Lower lobe of right lung (tissue), 2 donors: ENCODE data around the gene BHLHE23. TPM values are rescaled to one million over a fixed set of nuclear protein-coding genes. Genes with fewer than 3 reads are reported as not detected.

ENCODE experiments used
- ATAC-seq, 2 donors: fragments of 200-7000 bp; cut with Tn5 transposase; one replicate each; pipeline ENCODE4 v1.9.1; 2020 to 2022; ENCODE audit warnings: mild to moderate bottlenecking in 2 of 2, moderate library complexity in 2 of 2
- DNase-seq: peaks from one replicate; pipeline ENCODE4 v3.0.0-alpha.2; 2020
- H3K27ac ChIP-seq: fragments of 200-600 bp; one replicate; pipeline ENCODE4 v1.8.0; 2022
- H3K27me3 ChIP-seq: fragments of 200-600 bp; one replicate; pipeline ENCODE4 v1.8.0; 2022; ENCODE audit warnings: low read depth
- H3K36me3 ChIP-seq: fragments of 200-600 bp; one replicate; pipeline ENCODE4 v1.8.0; 2022; ENCODE audit warnings: mild to moderate bottlenecking
- H3K4me1 ChIP-seq: fragments of 200-600 bp; one replicate; pipeline ENCODE4 v1.8.0; 2022
- H3K4me3 ChIP-seq: fragments of 200-600 bp; one replicate; pipeline ENCODE4 v1.8.0; 2022; ENCODE audit warnings: mild to moderate bottlenecking
- H3K9me3 ChIP-seq: fragments of 200-600 bp; one replicate; pipeline ENCODE4 v1.8.0; 2022
- CTCF ChIP-seq: fragments of 200-600 bp; IDR thresholded peaks from one replicate; pipeline ENCODE4 v1.8.0; 2022; ENCODE audit warnings: antibody characterized with exemption, mild to moderate bottlenecking
- intact Hi-C: fragments of 100-400 bp; cut with DNase I; formaldehyde crosslinking; loops from one replicate; pipeline ENCODE4 v1.11.0; 2022
- total RNA-seq: library from RNA; stranded (reverse); fragmentation: NEBNext Ultra II Directional; extraction: Animal tissue kit (Norgen Biotek cat#: 25700); gene quantifications from one replicate; pipeline ENCODE4 v1.2.1, GENCODE V29; 2021
- donor health status: DM: no; HTN: yes; CAD: no; lungs with severe emphysema.

Gene BHLHE23
- total RNA-seq, 1 donor from 2014 or later = not detected

- no peak for TF ChIP-seq CTCF
- Histone ChIP-seq H3K36me3 (no peaks in the 10 kb centered on the region), H3K9me3 (no peaks in the 10 kb centered on the region), H3K27ac (no peak overlapping the region), H3K4me3 (no peak overlapping the region), H3K4me1 (peaks cover 7% of the 10 kb centered on the region), H3K27me3 (peaks cover 44% of the 10 kb centered on the region)
- ATAC-seq (no peak), DNase-seq (no peak)
- intact Hi-C loops = no loop called here
These were observed 36.8 kb downstream of the BHLHE23 start for GRCh38 chr20:62969939-62970306.

GRCh38 chr20:62969179-62969760, 37.5 kb downstream of the BHLHE23 start:
- intact Hi-C loops = no loop called here
- DNase-seq (no peak), ATAC-seq (no peak)
- no peaks in the 10 kb centered on the region for H3K36me3 ChIP-seq
- peaks cover 38% of the 10 kb centered on the region for H3K27me3 ChIP-seq
- no peak for TF ChIP-seq CTCF
- H3K4me3 ChIP-seq = no peak overlapping the region
- peaks cover 7% of the 10 kb centered on the region for H3K4me1 ChIP-seq
- no peaks in the 10 kb centered on the region for H3K9me3 ChIP-seq
- no peak overlapping the region for H3K27ac ChIP-seq

GRCh38 chr20:62968378-62969178, 38.2 kb downstream of the BHLHE23 start:
- no peak for ATAC-seq
- Histone ChIP-seq H3K27ac (no peak overlapping the region), H3K27me3 (peaks cover 31% of the 10 kb centered on the region), H3K4me3 (no peak overlapping the region), H3K9me3 (no peaks in the 10 kb centered on the region), H3K36me3 (no peaks in the 10 kb centered on the region), H3K4me1 (peaks cover 7% of the 10 kb centered on the region)
- intact Hi-C loops = no loop called here
- TF ChIP-seq CTCF = no peak
- DNase-seq = no peak

GRCh38 chr20:62967628-62968351, 39.0 kb downstream of the BHLHE23 start:
- Histone ChIP-seq H3K27me3 (peaks cover 23% of the 10 kb centered on the region), H3K9me3 (no peaks in the 10 kb centered on the region), H3K27ac (no peak overlapping the region), H3K36me3 (peaks cover 2% of the 10 kb centered on the region), H3K4me3 (no peak overlapping the region), H3K4me1 (peaks cover 4% of the 10 kb centered on the region)
- no peak for TF ChIP-seq CTCF
- DNase-seq (no peak), ATAC-seq (no peak)
- intact Hi-C loops = no loop called here

- Histone ChIP-seq H3K4me3 (no peak overlapping the region), H3K36me3 (peaks cover 6% of the 10 kb centered on the region), H3K27me3 (peaks cover 17% of the 10 kb centered on the region), H3K9me3 (no peaks in the 10 kb centered on the region), H3K4me1 (no peaks in the 10 kb centered on the region), H3K27ac (no peak overlapping the region)
- ATAC-seq (no peak), DNase-seq (no peak)
- intact Hi-C loops = no loop called here
- no peak for TF ChIP-seq CTCF
These were observed 39.6 kb downstream of the BHLHE23 start for GRCh38 chr20:62967149-62967501.
